ENCODE results near the gene ARMS2. TPM values are rescaled to one million over a fixed set of nuclear protein-coding genes. Genes with fewer than 3 reads are reported as not detected.

Gene ARMS2
- total RNA-seq, 1 donor from 2014 or later, result not detected

GRCh38 chr10:122481296-122482056 is 27.0 kb downstream of the ARMS2 start:
- H3K27me3 ChIP-seq (ENCODE audit: insufficient read depth, low read length), result no peaks in the 10 kb centered on the region
- no peak overlapping the region for H2AFZ ChIP-seq (ENCODE audit: low read depth, low read length)
- peaks cover 1% of the 10 kb centered on the region for H4K20me1 ChIP-seq (ENCODE audit: insufficient read depth, low read length)
- H3K9me3 Mint-ChIP-seq (ENCODE audit: unreplicated experiment), result peaks cover 5% of the 10 kb centered on the region
- H3K4me1 ChIP-seq (ENCODE audit: insufficient read depth, low read length), result peaks cover under 1% of the 10 kb centered on the region
- H3K27me3 Mint-ChIP-seq (ENCODE audit: low read depth, unreplicated experiment), result peaks cover 12% of the 10 kb centered on the region
- H3K4me3 ChIP-seq (ENCODE audit: insufficient read depth, low read depth, low read length), result no peak overlapping the region
- no peak overlapping the region for H3K9ac ChIP-seq (ENCODE audit: low read length)
- no peaks in the 10 kb centered on the region for H3K36me3 ChIP-seq (ENCODE audit: insufficient read depth, low read length)
- DNase-seq (ENCODE audit: low read depth) (no peak), FAIRE-seq (no peak)
- no peak overlapping the region for H3K4me2 ChIP-seq (ENCODE audit: low read length)
- TF ChIP-seq, protein P1, sequence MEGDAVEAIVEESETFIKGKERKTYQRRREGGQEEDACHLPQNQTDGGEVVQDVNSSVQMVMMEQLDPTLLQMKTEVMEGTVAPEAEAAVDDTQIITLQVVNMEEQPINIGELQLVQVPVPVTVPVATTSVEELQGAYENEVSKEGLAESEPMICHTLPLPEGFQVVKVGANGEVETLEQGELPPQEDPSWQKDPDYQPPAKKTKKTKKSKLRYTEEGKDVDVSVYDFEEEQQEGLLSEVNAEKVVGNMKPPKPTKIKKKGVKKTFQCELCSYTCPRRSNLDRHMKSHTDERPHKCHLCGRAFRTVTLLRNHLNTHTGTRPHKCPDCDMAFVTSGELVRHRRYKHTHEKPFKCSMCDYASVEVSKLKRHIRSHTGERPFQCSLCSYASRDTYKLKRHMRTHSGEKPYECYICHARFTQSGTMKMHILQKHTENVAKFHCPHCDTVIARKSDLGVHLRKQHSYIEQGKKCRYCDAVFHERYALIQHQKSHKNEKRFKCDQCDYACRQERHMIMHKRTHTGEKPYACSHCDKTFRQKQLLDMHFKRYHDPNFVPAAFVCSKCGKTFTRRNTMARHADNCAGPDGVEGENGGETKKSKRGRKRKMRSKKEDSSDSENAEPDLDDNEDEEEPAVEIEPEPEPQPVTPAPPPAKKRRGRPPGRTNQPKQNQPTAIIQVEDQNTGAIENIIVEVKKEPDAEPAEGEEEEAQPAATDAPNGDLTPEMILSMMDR (IDR thresholded peaks at IDR 0.05; ENCODE audit: insufficient read depth, low read depth, low read length), result no peak
- TF ChIP-seq EZH2 (IDR thresholded peaks at IDR 0.05; ENCODE audit: insufficient read depth, low read length), result no peak
- no peak overlapping the region for H3K4me3 Mint-ChIP-seq (ENCODE audit: unreplicated experiment)
- H3K27ac ChIP-seq (ENCODE audit: low read depth, low read length), result no peak overlapping the region
- no peaks in the 10 kb centered on the region for H3K9me3 ChIP-seq (ENCODE audit: insufficient read depth, low read depth, low read length)
- H3K27ac Mint-ChIP-seq (ENCODE audit: unreplicated experiment), result no peak overlapping the region
- H3K79me2 ChIP-seq (ENCODE audit: insufficient read depth, low read length), result no peaks in the 10 kb centered on the region
- peaks cover 12% of the 10 kb centered on the region for H3K4me1 Mint-ChIP-seq (ENCODE audit: low read depth, unreplicated experiment)
- H3K36me3 Mint-ChIP-seq (ENCODE audit: low read depth, unreplicated experiment), result peaks cover 6% of the 10 kb centered on the region

- H3K4me3 Mint-ChIP-seq (ENCODE audit: unreplicated experiment), result no peak overlapping the region
- H3K4me3 ChIP-seq (ENCODE audit: insufficient read depth, low read depth, low read length), result no peak overlapping the region
- no peaks in the 10 kb centered on the region for H3K79me2 ChIP-seq (ENCODE audit: insufficient read depth, low read length)
- peaks cover 11% of the 10 kb centered on the region for H3K27me3 Mint-ChIP-seq (ENCODE audit: low read depth, unreplicated experiment)
- H3K9me3 Mint-ChIP-seq (ENCODE audit: unreplicated experiment), result peaks cover 9% of the 10 kb centered on the region
- no peak overlapping the region for H3K27ac Mint-ChIP-seq (ENCODE audit: unreplicated experiment)
- H3K36me3 ChIP-seq (ENCODE audit: insufficient read depth, low read length), result no peaks in the 10 kb centered on the region
- no peaks in the 10 kb centered on the region for H3K27me3 ChIP-seq (ENCODE audit: insufficient read depth, low read length)
- DNase-seq (ENCODE audit: low read depth) (no peak), FAIRE-seq (no peak)
- peaks cover 2% of the 10 kb centered on the region for H3K4me1 Mint-ChIP-seq (ENCODE audit: low read depth, unreplicated experiment)
- H4K20me1 ChIP-seq (ENCODE audit: insufficient read depth, low read length), result peaks cover 4% of the 10 kb centered on the region
- peaks cover 6% of the 10 kb centered on the region for H3K36me3 Mint-ChIP-seq (ENCODE audit: low read depth, unreplicated experiment)
- no peak overlapping the region for H3K9ac ChIP-seq (ENCODE audit: low read length)
- H2AFZ ChIP-seq (ENCODE audit: low read depth, low read length), result no peak overlapping the region
- peaks cover 3% of the 10 kb centered on the region for H3K4me1 ChIP-seq (ENCODE audit: insufficient read depth, low read length)
- H3K27ac ChIP-seq (ENCODE audit: low read depth, low read length), result no peak overlapping the region
- H3K9me3 ChIP-seq (ENCODE audit: insufficient read depth, low read depth, low read length), result no peaks in the 10 kb centered on the region
- H3K4me2 ChIP-seq (ENCODE audit: low read length), result no peak overlapping the region
- TF ChIP-seq, protein P1 (IDR thresholded peaks at IDR 0.05; ENCODE audit: insufficient read depth, low read depth, low read length), result no peak
- TF ChIP-seq EZH2 (IDR thresholded peaks at IDR 0.05; ENCODE audit: insufficient read depth, low read length), result no peak
These were observed 30.0 kb downstream of the ARMS2 start for GRCh38 chr10:122484276-122485060.
